Stromal cell of bone marrow (primary cell): ENCODE measurements around the gene SCAMP4.

Experiments
- DNase-seq: peaks from one replicate; pipeline ENCODE4 v3.0.0-alpha.2; 2012; ENCODE audit warnings: low read depth

SCAMP4 gene

GRCh38 chr19:1956868-1957492 is 51.8 kb downstream of the SCAMP4 start:
- no peak for DNase-seq

GRCh38 chr19:1957562-1958248 is 52.5 kb downstream of the SCAMP4 start:
- DNase-seq = no peak

GRCh38 chr19:1959928-1960589 is 54.9 kb downstream of the SCAMP4 start:
- no peak for DNase-seq

- DNase-seq = no peak
These were observed 56.0 kb downstream of the SCAMP4 start for GRCh38 chr19:1961000-1961883.

- DNase-seq = no peak
These were observed 57.5 kb downstream of the SCAMP4 start for GRCh38 chr19:1962674-1963073.

GRCh38 chr19:1967087-1967608 is 61.9 kb downstream of the SCAMP4 start:
- DNase-seq = no peak

- DNase-seq = no peak
These were observed 63.3 kb downstream of the SCAMP4 start for GRCh38 chr19:1968279-1969175.

GRCh38 chr19:1969176-1970002 is 64.2 kb downstream of the SCAMP4 start:
- DNase-seq = no peak

GRCh38 chr19:1970003-1970805 is 65.0 kb downstream of the SCAMP4 start:
- DNase-seq = no peak

- no peak for DNase-seq
These were observed 65.8 kb downstream of the SCAMP4 start for GRCh38 chr19:1970806-1971502.

- DNase-seq = no peak
These were observed 69.4 kb downstream of the SCAMP4 start for GRCh38 chr19:1974381-1975161.

- no peak for DNase-seq
These were observed 69.9 kb downstream of the SCAMP4 start for GRCh38 chr19:1975162-1975480.
